LNCAP (cell line): Measurements from ENCODE around the gene PDK2.

Source experiments
- TF ChIP-seq, protein P1 (sequence below): fragments of 450-650 bp; IDR thresholded peaks from 2 replicates; pipeline ENCODE4 v1.5.1; 2017; ENCODE audit warnings: mild to moderate bottlenecking

PDK2 gene

DNA sequence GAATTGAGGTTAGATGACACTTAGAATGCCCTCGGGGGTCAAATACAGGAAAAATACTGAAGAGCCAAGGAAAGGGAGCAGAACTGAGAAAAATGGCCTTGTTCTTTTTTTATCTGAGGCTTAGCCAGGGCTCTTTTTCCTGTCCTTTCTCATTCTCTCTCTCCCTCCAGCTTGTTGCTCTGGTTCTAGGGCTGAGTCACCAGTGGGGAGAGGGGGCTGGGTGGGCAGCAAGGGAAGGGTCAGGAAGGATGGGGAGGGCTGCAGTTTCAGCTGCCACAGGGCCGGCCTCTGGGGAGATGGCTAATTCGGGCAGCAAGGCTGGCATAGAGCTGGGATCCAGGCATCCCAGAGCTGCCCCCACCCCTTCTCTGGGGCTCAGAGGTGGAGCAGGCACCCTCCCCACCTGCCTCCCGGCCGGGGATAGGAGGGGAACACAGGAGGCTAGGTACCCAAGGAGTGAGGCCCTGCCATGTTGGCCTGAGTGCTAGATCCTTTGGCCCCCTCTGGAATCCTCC is 35.3 kb upstream of the PDK2 start:
- TF ChIP-seq, protein P1, sequence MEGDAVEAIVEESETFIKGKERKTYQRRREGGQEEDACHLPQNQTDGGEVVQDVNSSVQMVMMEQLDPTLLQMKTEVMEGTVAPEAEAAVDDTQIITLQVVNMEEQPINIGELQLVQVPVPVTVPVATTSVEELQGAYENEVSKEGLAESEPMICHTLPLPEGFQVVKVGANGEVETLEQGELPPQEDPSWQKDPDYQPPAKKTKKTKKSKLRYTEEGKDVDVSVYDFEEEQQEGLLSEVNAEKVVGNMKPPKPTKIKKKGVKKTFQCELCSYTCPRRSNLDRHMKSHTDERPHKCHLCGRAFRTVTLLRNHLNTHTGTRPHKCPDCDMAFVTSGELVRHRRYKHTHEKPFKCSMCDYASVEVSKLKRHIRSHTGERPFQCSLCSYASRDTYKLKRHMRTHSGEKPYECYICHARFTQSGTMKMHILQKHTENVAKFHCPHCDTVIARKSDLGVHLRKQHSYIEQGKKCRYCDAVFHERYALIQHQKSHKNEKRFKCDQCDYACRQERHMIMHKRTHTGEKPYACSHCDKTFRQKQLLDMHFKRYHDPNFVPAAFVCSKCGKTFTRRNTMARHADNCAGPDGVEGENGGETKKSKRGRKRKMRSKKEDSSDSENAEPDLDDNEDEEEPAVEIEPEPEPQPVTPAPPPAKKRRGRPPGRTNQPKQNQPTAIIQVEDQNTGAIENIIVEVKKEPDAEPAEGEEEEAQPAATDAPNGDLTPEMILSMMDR: no peak

DNA sequence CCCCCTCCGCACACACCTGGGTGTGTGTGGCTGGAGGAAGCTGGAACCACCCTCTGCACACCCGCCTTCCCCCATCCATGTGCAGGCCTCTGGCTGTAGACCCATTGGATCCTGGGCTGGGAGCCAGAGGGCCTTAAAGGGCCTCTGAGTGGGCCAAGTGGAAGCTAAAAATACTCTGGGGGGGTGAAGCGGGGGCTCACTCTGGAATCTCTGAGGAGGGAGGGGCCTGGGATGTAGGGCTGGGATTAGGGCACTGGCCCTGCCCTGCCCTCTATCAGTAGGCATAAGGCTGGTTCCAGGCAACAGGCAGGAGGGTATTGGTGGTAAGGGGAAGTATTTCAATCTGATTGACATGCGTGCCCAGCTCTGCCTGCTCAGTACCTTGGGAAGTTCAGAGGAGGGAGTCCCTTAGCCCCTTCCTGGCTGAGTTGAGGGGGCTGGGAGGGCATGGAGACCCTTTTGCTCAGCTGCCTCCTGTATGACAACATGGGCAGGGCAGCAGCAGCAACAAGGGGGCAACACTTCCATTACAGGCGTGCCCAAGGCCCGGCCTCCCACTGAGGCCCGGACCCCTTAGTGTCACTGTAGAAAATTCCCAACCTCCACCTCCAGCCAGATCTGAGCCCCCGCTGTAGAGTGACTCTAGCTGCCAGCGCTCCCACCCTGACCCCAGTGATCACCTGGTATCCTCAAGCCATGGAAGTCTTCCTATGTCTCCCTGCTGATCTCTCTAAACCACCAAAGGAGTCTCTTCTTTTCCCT is 34.0 kb upstream of the PDK2 start:
- TF ChIP-seq, protein P1: no peak

GRCh38 chr17:50062293-50063243 is 32.6 kb upstream of the PDK2 start:
- TF ChIP-seq, protein P1: no peak

GRCh38 chr17:50063561-50064252 is 31.4 kb upstream of the PDK2 start:
- TF ChIP-seq, protein P1: no peak

DNA sequence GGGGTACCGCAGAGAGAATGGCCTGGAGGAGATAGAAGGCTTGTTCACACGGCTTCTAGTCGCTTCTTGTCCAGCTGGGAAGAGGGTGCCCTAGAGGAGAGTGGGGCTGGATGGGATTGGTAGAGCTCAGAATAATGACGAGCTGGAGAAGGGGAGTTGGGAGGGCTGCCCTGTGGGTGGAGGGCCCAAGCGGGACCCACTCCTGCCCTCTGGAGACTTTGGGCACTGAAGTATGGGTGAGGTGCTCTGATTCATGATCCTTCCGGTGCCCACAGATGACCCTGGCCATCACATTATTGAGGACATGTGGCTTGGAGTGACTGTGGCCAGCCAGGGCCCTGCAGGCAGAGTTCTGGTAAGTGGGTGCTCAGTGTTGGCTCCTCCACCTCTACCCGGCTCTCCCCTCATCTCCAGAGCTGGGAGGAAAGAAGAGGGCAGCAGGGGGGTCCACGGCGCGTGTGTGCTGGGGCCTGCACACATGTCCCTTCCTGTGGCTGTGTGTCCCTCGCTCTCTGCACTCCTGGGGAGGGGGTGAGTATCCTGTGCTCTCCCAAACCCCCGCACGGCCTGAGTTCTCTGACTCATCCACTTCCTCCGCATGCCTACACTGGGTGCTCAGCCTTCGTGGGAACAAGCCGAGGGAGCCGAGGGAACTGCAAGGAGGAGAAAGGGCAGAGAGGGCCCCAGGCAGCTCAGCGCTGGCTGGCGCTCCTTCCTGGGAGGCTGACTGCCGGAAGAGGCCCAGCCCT is 30.7 kb upstream of the PDK2 start:
- TF ChIP-seq, protein P1: no peak

- TF ChIP-seq, protein P1: no peak
Measured at GRCh38 chr17:50065056-50065455, 30.1 kb upstream of the PDK2 start.
